T-helper 1 cell treated with Interleukin-12 subunit alpha and Interleukin-12 subunit beta and Interleukin-4 antibody, amounts not matched to agents 30 μg/mL and 1 μg/mL, for 36 hours (primary cell): ENCODE results near the gene HAGHL.
"Not testable (repeated sequence)": the region's sequence is repeated elsewhere in the genome, so short reads cannot be mapped to it uniquely, and the experiment has no call there.

Experiments
- H3K27ac Mint-ChIP-seq: one replicate; pipeline ENCODE4 v1.8.0; 2021; ENCODE audit warnings: mild to moderate bottlenecking, mixed read lengths
- H3K27me3 Mint-ChIP-seq: one replicate; pipeline ENCODE4 v1.8.0; 2021; ENCODE audit warnings: low read depth, mixed read lengths
- H3K36me3 Mint-ChIP-seq: one replicate; pipeline ENCODE4 v1.8.0; 2021; ENCODE audit warnings: low read depth, mixed read lengths
- H3K4me1 Mint-ChIP-seq: one replicate; pipeline ENCODE4 v1.8.0; 2021; ENCODE audit warnings: low read depth, mixed read lengths
- H3K4me3 Mint-ChIP-seq: one replicate; pipeline ENCODE4 v1.8.0; 2021; ENCODE audit warnings: mild to moderate bottlenecking, moderate library complexity, mixed read lengths
- H3K9me3 Mint-ChIP-seq: one replicate; pipeline ENCODE4 v1.8.0; 2021; ENCODE audit warnings: mixed read lengths

Gene HAGHL

GRCh38 chr16:709566-710499 lies 17.1 kb upstream of the HAGHL start:
- Mint-ChIP-seq H3K4me3 (no peak overlapping the region), H3K9me3 (no peaks in the 10 kb centered on the region), H3K36me3 (no peaks in the 10 kb centered on the region), H3K4me1 (no peaks in the 10 kb centered on the region), H3K27ac (no peak overlapping the region), H3K27me3 (peaks cover 46% of the 10 kb centered on the region)

- no peaks in the 10 kb centered on the region for H3K36me3 Mint-ChIP-seq
- H3K4me1 Mint-ChIP-seq, result no peaks in the 10 kb centered on the region
- no peak overlapping the region for H3K4me3 Mint-ChIP-seq
- no peak overlapping the region for H3K27ac Mint-ChIP-seq
- no peaks in the 10 kb centered on the region for H3K9me3 Mint-ChIP-seq
- peaks cover 46% of the 10 kb centered on the region for H3K27me3 Mint-ChIP-seq
Observed at GRCh38 chr16:710500-711075, 16.3 kb upstream of the HAGHL start.

- no peak overlapping the region for H3K4me3 Mint-ChIP-seq
- H3K27me3 Mint-ChIP-seq, result peaks cover 49% of the 10 kb centered on the region
Observed at GRCh38 chr16:711084-711483, 15.8 kb upstream of the HAGHL start.

GRCh38 chr16:711548-712320 lies 15.2 kb upstream of the HAGHL start:
- no peak overlapping the region for H3K4me3 Mint-ChIP-seq

More at GRCh38 chr16:711084-711483, 15.8 kb upstream of the HAGHL start:
- no peak overlapping the region for H3K27ac Mint-ChIP-seq
- no peaks in the 10 kb centered on the region for H3K4me1 Mint-ChIP-seq
- H3K36me3 Mint-ChIP-seq, result no peaks in the 10 kb centered on the region
- no peaks in the 10 kb centered on the region for H3K9me3 Mint-ChIP-seq

GRCh38 chr16:712740-713250 lies 14.1 kb upstream of the HAGHL start:
- not testable (repeated sequence) for H3K4me3 Mint-ChIP-seq, H3K36me3 Mint-ChIP-seq, H3K27ac Mint-ChIP-seq, H3K4me1 Mint-ChIP-seq, H3K9me3 Mint-ChIP-seq
- H3K27me3 Mint-ChIP-seq, result peaks cover 40% of the 10 kb centered on the region

More at GRCh38 chr16:711548-712320, 15.2 kb upstream of the HAGHL start:
- Mint-ChIP-seq H3K4me1 (no peaks in the 10 kb centered on the region), H3K27ac (no peak overlapping the region), H3K9me3 (no peaks in the 10 kb centered on the region), H3K27me3 (peaks cover 48% of the 10 kb centered on the region), H3K36me3 (no peaks in the 10 kb centered on the region)

- H3K27ac Mint-ChIP-seq, result no peak overlapping the region
- no peaks in the 10 kb centered on the region for H3K4me1 Mint-ChIP-seq
- no peaks in the 10 kb centered on the region for H3K9me3 Mint-ChIP-seq
- peaks cover 34% of the 10 kb centered on the region for H3K27me3 Mint-ChIP-seq
- no peaks in the 10 kb centered on the region for H3K36me3 Mint-ChIP-seq
- H3K4me3 Mint-ChIP-seq, result no peak overlapping the region
Observed at GRCh38 chr16:714079-714478, 12.8 kb upstream of the HAGHL start.

GRCh38 chr16:714558-715476 lies 12.1 kb upstream of the HAGHL start, which contains the start of gene METRN:
METRN (plus strand) TSS chr16:715118; CDS start chr16:715290, 172 bp downstream.
- H3K36me3 Mint-ChIP-seq, result no peaks in the 10 kb centered on the region
- H3K4me1 Mint-ChIP-seq, result no peaks in the 10 kb centered on the region
- H3K4me3 Mint-ChIP-seq, result peak within 1 kb of the TSS; percentile 50
- no peak within 1 kb of the TSS for H3K27ac Mint-ChIP-seq
- H3K9me3 Mint-ChIP-seq, result no peaks in the 10 kb centered on the region
- peaks cover 33% of the 10 kb centered on the region for H3K27me3 Mint-ChIP-seq

- Mint-ChIP-seq H3K4me3 (peak overlapping the region; percentile 50), H3K4me1 (peaks cover 4% of the 10 kb centered on the region), H3K9me3 (no peaks in the 10 kb centered on the region), H3K27ac (no peak overlapping the region), H3K36me3 (no peaks in the 10 kb centered on the region), H3K27me3 (peaks cover 32% of the 10 kb centered on the region)
Observed at GRCh38 chr16:715477-716199, 11.3 kb upstream of the HAGHL start.

- peak overlapping the region; percentile 50 for H3K4me3 Mint-ChIP-seq
- no peak overlapping the region for H3K27ac Mint-ChIP-seq
- H3K27me3 Mint-ChIP-seq, result peaks cover 32% of the 10 kb centered on the region
- H3K4me1 Mint-ChIP-seq, result peaks cover 4% of the 10 kb centered on the region
- H3K36me3 Mint-ChIP-seq, result no peaks in the 10 kb centered on the region
- H3K9me3 Mint-ChIP-seq, result no peaks in the 10 kb centered on the region
Observed at GRCh38 chr16:716200-716568, 10.7 kb upstream of the HAGHL start.

- H3K9me3 Mint-ChIP-seq, result no peaks in the 10 kb centered on the region
- no peak overlapping the region for H3K4me3 Mint-ChIP-seq
- H3K4me1 Mint-ChIP-seq, result peaks cover 4% of the 10 kb centered on the region
- H3K27me3 Mint-ChIP-seq, result peaks cover 32% of the 10 kb centered on the region
- no peaks in the 10 kb centered on the region for H3K36me3 Mint-ChIP-seq
- no peak overlapping the region for H3K27ac Mint-ChIP-seq
Observed at GRCh38 chr16:716768-717325, 10.1 kb upstream of the HAGHL start.

- no peak overlapping the region for H3K27ac Mint-ChIP-seq
- no peaks in the 10 kb centered on the region for H3K9me3 Mint-ChIP-seq
- H3K27me3 Mint-ChIP-seq, result peaks cover 31% of the 10 kb centered on the region
- peaks cover 6% of the 10 kb centered on the region for H3K4me1 Mint-ChIP-seq
- no peaks in the 10 kb centered on the region for H3K36me3 Mint-ChIP-seq
- no peak overlapping the region for H3K4me3 Mint-ChIP-seq
Observed at GRCh38 chr16:717450-718245, 9.3 kb upstream of the HAGHL start.

GRCh38 chr16:718389-718788 lies 8.5 kb upstream of the HAGHL start:
- Mint-ChIP-seq H3K4me3 (no peak overlapping the region), H3K27me3 (peaks cover 28% of the 10 kb centered on the region), H3K9me3 (no peaks in the 10 kb centered on the region), H3K36me3 (no peaks in the 10 kb centered on the region), H3K27ac (no peak overlapping the region), H3K4me1 (peaks cover 6% of the 10 kb centered on the region)
